HG03460 (cell line): ENCODE measurements around the gene MBTPS1.

Experiments used
- ATAC-seq: cut with Tn5 transposase; IDR thresholded peaks from one replicate; pipeline ENCODE4 v1.9.1; 2021; ENCODE audit not compliant: unreplicated experiment

The MBTPS1 gene

GRCh38 chr16:84116720-84117493, at the start of gene MBTPS1:
Gene MBTPS1, minus strand, starts transcription at chr16:84116942. Its CDS starts 15,159 bp downstream, at chr16:84101783.
- ATAC-seq, result peak; percentile 88

- no peak for ATAC-seq
These were observed 49.0 kb upstream of the MBTPS1 start for GRCh38 chr16:84165746-84166145.

DNA sequence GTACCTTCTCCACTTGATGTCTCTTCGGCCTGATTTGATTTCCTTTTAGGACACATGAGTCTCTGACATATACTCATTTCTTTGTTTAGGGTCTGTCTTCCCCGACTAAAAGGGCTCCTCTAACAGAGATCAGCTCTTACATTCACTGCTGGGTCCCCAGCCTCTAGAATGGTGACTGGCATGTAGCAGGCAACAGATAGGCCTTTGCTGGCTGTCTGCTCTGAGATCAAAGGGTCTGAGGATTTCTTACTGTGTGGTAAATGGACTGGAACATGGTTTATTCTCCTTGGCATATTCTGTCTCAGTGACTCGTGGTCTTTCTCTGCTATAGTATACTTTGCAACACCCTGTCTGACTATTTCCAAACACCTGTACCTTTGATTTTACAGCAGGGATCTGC, 45.1 kb upstream of the MBTPS1 start:
- no peak for ATAC-seq

DNA sequence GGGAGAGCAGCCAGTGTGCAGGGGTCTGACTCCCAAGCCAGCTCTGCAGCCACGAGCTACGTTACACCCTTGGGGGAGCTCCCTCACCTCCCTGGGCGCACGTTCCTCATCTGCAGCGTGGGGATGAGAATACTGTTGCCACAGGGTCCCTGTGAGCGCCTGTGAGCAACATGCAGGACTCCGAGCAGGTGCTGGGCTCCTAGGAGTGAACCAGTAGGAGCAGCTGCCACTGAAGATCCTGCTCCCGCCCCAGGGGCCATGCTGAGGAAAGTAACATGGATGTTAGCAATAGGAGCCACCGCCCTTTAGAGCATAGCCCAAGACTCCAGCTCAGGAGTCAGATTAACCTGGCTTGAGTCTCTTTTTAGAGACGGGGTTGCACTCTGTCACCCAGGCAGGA, 44.3 kb upstream of the MBTPS1 start:
- ATAC-seq, result no peak

DNA sequence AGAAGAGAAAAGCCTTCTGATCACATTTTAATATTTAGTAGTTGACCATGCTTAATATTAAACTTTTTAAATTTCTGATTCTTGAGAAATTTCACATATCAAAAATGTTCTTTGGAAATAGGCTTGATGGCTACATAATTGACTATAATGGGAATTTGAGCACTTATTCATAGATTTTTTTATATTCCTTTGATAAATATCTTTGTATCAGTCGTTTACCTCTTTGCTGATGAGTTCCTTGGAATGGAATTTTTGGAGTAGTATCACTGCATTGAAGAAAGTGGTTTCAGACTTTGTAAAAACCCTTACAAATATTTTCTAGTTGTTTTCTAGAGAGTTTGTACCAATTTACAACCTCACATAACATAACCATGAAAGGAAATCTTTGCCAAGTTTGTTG, 43.1 kb upstream of the MBTPS1 start:
- ATAC-seq, result no peak

DNA sequence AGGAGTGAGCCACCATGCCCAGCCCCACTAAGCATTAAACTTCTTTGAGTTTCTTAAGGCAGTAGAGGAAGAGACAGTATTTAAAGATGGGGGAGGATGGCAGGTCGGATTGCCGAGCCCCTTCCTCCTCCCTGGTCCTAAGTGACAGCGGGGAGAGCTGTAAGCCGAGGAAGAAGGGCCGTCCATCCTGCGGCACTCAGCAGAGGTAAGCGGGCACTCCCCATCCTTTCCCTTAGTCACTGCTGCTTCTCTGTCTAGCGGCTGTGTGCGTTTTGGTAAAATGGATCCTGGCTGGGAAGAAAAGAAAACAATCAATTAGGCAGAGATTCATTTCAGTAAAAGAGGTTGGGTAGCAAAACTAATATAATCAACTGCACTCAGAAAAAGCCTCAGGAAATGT, 42.3 kb upstream of the MBTPS1 start:
- no peak for ATAC-seq

DNA sequence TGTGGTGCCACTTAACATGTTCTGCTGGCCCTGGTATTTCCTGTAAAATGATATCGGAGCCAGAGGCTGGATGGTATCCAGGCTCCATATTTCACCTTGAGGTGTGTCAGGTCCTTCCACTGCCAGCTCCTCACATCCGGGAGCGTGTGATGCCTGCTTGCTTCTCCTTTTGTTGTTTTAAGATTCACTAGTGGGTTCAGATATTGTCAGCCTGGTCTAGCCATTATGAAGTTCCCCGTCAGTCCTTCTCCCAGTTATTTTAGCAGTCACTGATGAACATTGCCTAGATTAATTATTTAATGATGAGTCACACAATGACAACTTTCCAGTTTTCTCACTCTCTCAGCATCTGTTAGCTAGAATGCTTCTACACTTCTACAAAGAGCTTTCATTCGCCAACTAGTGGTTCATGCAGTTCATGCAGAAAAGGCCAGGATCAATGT, 39.6 kb upstream of the MBTPS1 start:
- ATAC-seq, result no peak

DNA sequence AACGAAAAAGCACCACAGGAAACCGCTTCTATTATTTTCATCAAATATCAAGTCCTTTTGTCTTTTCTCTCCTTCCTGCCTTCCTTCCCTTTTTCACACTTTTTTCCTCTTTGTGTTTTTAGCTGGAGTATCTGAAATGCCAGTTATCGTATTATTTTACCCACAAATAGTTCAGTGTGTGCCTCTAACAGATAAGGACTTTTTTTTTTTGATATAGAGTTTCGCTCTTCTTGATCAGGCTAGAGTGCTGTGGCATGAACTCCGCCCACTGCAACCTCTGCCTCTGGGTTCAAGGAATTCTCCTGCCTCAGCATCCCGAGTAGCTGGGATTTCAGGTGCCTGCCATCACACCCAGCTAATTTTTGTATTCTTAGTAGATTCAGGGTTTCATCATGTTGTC, 39.0 kb upstream of the MBTPS1 start:
- ATAC-seq, result no peak

GRCh38 chr16:84155226-84155625, 38.5 kb upstream of the MBTPS1 start:
- no peak for ATAC-seq

GRCh38 chr16:84153660-84154214, 37.0 kb upstream of the MBTPS1 start:
- ATAC-seq, result no peak

DNA sequence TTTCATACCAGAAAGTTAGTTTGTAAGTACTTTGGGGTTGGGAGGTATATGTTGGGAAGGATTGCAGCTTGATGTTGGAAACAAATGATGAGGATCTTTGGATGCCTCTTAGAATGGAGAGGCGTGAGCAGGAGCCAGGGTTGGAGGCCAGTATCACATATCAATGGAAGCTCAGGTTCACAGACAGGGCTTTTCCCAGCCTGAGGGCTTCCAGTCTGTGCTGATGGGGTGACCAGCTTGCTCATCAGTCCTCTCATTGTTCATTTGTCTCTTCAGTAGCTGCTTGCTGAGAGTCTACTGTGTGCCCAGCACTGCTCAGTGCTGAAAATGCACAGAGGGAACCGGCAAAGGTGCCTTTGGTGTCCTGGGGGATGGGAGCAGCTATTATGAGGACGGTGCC, 34.2 kb upstream of the MBTPS1 start:
- ATAC-seq, result no peak

GRCh38 chr16:84144859-84145639, 28.3 kb upstream of the MBTPS1 start, which contains the start of the genes DNAAF1 and HSDL1:
Gene DNAAF1, plus strand, starts transcription at chr16:84145308. Its CDS starts 133 bp downstream, at chr16:84145441.
Gene HSDL1, minus strand, starts transcription at chr16:84145177. Its CDS starts 13,856 bp downstream, at chr16:84131321.
- peak; percentile 75 for ATAC-seq

DNA sequence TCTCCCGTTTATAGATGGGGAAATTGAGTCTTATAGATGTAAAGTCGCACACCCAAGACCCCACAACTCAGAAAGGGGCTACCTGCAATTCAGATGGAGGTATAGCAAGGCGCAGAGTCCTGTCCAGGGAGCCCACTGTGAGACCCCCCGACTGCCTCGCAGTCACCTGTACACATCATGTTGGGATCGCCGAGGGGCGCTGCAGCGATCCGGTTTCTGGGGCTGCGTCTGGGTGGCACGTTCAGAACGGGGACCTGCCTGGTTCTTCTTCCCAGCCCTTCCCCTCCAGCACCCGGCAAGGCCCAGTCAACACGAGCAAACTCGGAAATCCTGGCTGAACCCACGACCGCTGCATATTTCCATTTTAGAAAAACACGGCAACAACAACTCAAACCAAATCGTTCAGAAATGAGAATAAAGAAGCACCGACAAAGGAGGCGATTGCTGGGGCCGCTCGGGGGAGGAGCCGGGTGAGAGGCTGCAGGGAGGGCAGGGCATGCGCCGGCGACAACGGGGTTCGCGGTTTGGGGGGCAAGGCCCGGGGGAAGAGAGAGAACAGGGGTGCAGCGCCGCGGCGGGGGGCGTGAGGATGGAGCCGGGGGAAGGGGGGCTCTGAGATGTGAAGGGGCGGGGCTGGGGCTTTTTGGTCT, 27.6 kb upstream of the MBTPS1 start:
- ATAC-seq, result peak; percentile 31

GRCh38 chr16:84143784-84144199, 27.1 kb upstream of the MBTPS1 start:
- ATAC-seq, result no peak

DNA sequence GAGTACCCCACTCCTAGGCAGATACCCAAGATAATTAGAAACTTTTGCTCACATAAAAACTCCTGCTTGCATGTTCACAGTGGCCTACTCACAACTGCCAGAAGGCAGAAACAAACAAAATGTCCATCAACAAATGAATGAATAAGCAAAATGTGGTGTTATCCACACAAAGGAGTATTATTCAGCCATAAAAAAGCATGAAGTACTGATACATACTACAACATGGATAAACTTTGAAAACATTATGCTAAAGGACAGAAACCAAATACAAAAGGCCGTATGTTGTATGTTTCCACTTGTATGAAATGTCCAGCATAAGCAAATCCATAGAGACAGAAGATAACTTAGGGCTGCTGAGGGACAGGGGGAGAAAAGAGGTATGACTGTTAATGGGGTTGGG, 26.3 kb upstream of the MBTPS1 start:
- ATAC-seq, result no peak

DNA sequence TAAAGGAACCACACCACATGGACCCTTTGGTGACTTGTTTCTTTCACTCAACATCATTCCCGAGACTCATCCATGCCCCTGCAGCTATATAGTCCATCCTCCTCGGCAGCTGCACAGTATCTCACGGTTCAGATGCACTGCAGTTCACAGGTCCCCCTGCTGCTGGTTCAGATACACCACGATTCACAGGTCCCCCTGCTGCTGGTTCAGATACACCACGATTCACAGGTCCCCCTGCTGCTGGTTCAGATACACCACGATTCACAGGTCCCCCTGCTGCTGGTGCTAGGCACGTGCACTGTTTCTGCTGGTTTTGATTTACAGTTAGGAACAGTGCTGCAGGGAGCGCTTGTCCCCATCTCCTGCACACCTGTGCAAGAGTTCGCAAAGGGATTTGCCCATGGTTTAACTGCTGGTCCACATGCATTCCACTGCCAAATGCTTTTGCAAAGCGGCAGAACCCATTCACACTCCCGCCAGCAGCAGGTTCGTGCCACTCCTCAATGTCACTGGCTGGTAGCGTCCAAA, 24.5 kb upstream of the MBTPS1 start:
- ATAC-seq, result no peak

DNA sequence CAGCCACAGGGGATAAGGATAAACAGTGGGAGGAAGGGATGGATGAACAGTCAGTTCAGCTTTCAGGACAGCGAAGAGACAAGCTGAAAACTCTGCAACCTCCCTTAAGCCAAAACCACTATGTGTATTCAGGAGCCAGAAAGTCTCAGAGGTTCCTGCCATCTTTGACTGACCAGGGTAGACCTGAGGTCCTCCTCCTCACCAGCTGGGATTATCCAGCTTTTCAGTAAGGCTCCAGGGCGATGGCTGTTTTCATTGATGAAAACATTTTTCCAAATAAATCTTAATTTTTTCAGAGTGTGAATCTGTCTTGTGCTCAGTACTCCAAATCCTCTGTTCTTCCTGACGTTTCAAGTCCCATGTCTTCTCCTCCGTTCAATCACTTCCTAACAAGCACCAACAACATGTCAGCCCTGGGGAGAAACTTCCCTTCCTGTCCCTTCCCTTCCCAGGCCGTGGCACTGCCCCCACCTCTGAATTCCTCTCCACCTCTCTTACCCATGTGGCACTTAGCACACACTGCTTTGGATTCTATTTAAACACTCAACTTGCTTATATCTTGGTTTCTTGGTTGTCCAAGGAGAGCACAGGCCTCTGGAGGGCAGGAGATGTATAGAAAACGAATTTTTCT, 23.0 kb upstream of the MBTPS1 start:
- ATAC-seq, result no peak

DNA sequence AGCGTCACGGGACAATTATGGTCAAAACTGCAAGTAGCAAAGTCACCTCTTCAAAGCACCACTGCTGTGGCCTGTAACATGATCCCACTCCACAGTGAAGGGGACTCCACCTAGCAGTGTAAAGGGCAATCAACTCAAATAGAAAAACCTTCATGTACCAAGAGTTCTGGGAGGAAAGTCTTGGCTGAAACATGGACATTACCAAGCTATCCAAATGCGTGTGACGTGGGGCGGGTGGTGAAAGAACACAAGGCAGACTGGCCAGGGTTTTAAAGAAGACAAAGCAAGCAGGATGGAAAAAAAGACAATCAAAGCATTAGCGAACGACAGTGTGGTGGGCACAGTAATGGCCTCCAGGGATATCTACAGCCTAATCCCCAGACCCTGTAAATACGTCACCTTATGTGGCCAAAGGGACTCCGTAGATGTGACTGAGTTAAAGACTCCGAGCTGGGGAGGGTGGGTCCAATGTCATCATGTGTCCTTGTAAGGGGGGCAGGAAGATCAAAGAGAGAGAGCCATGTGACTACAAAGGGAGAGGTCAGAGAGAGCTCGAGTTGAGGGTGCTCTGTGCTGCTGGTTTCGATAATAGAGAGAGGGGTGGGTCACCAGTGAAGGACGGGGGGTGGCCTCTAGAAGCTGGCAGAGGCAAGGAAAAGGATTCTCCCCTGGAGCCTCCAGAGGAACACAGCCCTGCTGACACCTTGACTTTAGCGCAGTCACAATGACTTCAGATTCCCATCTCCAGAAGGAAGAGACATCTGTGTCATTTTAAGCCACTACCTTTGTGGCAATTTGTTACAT, 22.3 kb upstream of the MBTPS1 start:
- peak; percentile 81 for ATAC-seq

DNA sequence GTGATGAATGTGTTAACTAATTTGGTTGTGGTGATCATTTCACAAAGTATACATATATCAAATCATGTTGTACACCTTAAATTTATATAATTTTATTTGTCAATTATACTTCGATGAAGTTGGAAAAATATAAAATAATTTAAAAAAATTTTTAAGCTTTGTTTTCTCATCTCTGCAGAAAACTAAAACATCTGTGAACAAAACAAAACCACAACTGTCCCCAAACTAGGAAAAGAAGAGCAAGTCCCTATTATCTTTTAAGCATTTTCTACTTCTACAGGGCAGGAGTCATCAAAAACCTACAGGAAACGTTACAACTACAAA, 21.7 kb upstream of the MBTPS1 start:
- ATAC-seq, result no peak
